ENCODE measurements around the gene C12orf50.

The C12orf50 gene

GRCh38 chr12:88015825-88016224 is 13.4 kb downstream of the C12orf50 start:
- CTCF ChIA-PET, result no interaction called here
- no peaks in the 10 kb centered on the region for H3K36me3 ChIP-seq (ENCODE audit: control insufficient read depth in 2 of 2, insufficient read depth in 1 of 2, low read length in 2 of 2)
- H3K4me1 ChIP-seq (ENCODE audit: control insufficient read depth, insufficient read depth, low read length), result no peaks in the 10 kb centered on the region
- no peak overlapping the region for H3K27ac ChIP-seq (ENCODE audit: extremely low read depth, low read depth, low read length)
- no peak overlapping the region for H3K4me3 ChIP-seq (ENCODE audit: low read depth, low read length)
- TF ChIP-seq GFI1B (tag by site-specific recombination; IDR thresholded peaks at IDR 0.05) (no peak), ZNF549 (tag by site-specific recombination; IDR thresholded peaks at IDR 0.05) (no peak), ZNF138 (tag by site-specific recombination; IDR thresholded peaks at IDR 0.05; ENCODE audit: borderline replicate concordance) (no peak), ZNF596 (tag by site-specific recombination; IDR thresholded peaks at IDR 0.05) (no peak), HIC1 (tag by site-specific recombination; IDR thresholded peaks at IDR 0.05) (no peak), SP7 (tag by site-specific recombination; IDR thresholded peaks at IDR 0.05) (no peak), CTCF (tag by site-specific recombination; IDR thresholded peaks at IDR 0.05) (no peak), ZNF114 (tag by site-specific recombination; IDR thresholded peaks at IDR 0.05) (no peak), SCRT2 (tag by site-specific recombination; IDR thresholded peaks at IDR 0.05) (no peak), ZNF561 (tag by site-specific recombination; IDR thresholded peaks at IDR 0.05; ENCODE audit: borderline replicate concordance) (no peak), ZBTB11 (tag by site-specific recombination; conservative IDR thresholded peaks at IDR 0.05; ENCODE audit: low read depth) (no peak), ZNF473 (tag by site-specific recombination; IDR thresholded peaks at IDR 0.05) (no peak)
- H3K9me3 ChIP-seq (ENCODE audit: control insufficient read depth, insufficient read depth, low read depth, low read length), result no peaks in the 10 kb centered on the region
- POLR2A ChIA-PET, result no interaction called here

GRCh38 chr12:88011755-88012154 is 17.4 kb downstream of the C12orf50 start:
- Histone ChIP-seq H3K9me3 (ENCODE audit: control insufficient read depth, insufficient read depth, low read depth, low read length) (no peaks in the 10 kb centered on the region), H3K4me3 (ENCODE audit: low read depth, low read length) (no peak overlapping the region), H3K4me1 (ENCODE audit: control insufficient read depth, insufficient read depth, low read length) (no peaks in the 10 kb centered on the region), H3K27ac (ENCODE audit: extremely low read depth, low read depth, low read length) (no peak overlapping the region), H3K36me3 (ENCODE audit: control insufficient read depth in 2 of 2, insufficient read depth in 1 of 2, low read length in 2 of 2) (no peaks in the 10 kb centered on the region)
- ChIA-PET CTCF (interaction anchor here (0.5 kb wide), 1 partner anchor 78 kb away, joined by 5 read pairs; no protein-coding TSS in a partner anchor), POLR2A (no interaction called here)
- no peak for TF ChIP-seq ZNF48 (tag by site-specific recombination; IDR thresholded peaks at IDR 0.05)
- no peak for TF ChIP-seq ZSCAN23 (tag by site-specific recombination; IDR thresholded peaks at IDR 0.05)
- TF ChIP-seq KLF9 (tag by site-specific recombination; IDR thresholded peaks at IDR 0.05; ENCODE audit: low read depth), result no peak
- no peak for TF ChIP-seq ZNF555 (tag by site-specific recombination; conservative IDR thresholded peaks at IDR 0.05)
